Esophagus (tissue), 2 donors: ENCODE data around the gene TNPO3. TPM values are rescaled to one million over a fixed set of nuclear protein-coding genes. Genes with fewer than 3 reads are reported as not detected.

Experiments
- H3K27ac ChIP-seq, 2 donors: one replicate each; pipeline ENCODE4 v1.5.1; 2013; ENCODE audit warnings: low read depth in 2 of 2, mild to moderate bottlenecking in 2 of 2, inconsistent platforms in 1 of 2, low read length in 1 of 2, moderate library complexity in 1 of 2
- H3K27me3 ChIP-seq, 2 donors: one replicate each; pipeline ENCODE4 v1.6.1; 2013; ENCODE audit warnings: low read length in 2 of 2, control low read depth in 1 of 2, mild to moderate bottlenecking in 1 of 2; ENCODE audit not compliant: insufficient read depth in 2 of 2, control insufficient read depth in 1 of 2
- H3K36me3 ChIP-seq, 2 donors: one replicate each; pipeline ENCODE4 v1.6.1; 2013; ENCODE audit warnings: low read length in 1 of 2; ENCODE audit not compliant: control insufficient read depth in 2 of 2, insufficient read depth in 2 of 2
- H3K4me1 ChIP-seq, 2 donors: one replicate each; pipeline ENCODE4 v1.6.1; 2013; ENCODE audit warnings: low read length in 1 of 2; ENCODE audit not compliant: control insufficient read depth in 2 of 2, insufficient read depth in 2 of 2
- H3K4me3 ChIP-seq, 2 donors: one replicate each; pipeline ENCODE4 v1.5.1; 2013; ENCODE audit warnings: low read length in 2 of 2, mild to moderate bottlenecking in 2 of 2, low read depth in 1 of 2, moderate library complexity in 1 of 2
- H3K9me3 ChIP-seq, 2 donors: one replicate each; pipeline ENCODE4 v1.6.1; 2013; ENCODE audit warnings: mild to moderate bottlenecking in 2 of 2, low read depth in 1 of 2, low read length in 1 of 2, moderate library complexity in 1 of 2; ENCODE audit not compliant: control insufficient read depth in 2 of 2, insufficient read depth in 1 of 2
- WGBS, 2 donors: extraction: QIAGEN DNeasy Blood & Tissue Kit; methylation state at CpG; one replicate each; pipeline ENCODE4 v1.1.7; 2013; 5-methylcytosine and 5-hydroxymethylcytosine counted together
- polyA plus RNA-seq, 2 donors: library from polyadenylated mRNA; stranded (reverse); fragments of 200-250 nt; gene quantifications; one replicate each; pipeline ENCODE4 v1.2.3, GENCODE V29; 2013
- donor health status: healthy with polysubstance abuse.
- donor health status: Bipolar disorder and iron deficiency.

TNPO3 gene
- polyA plus RNA-seq, 2 donors = 11.6 to 19.9 TPM

DNA sequence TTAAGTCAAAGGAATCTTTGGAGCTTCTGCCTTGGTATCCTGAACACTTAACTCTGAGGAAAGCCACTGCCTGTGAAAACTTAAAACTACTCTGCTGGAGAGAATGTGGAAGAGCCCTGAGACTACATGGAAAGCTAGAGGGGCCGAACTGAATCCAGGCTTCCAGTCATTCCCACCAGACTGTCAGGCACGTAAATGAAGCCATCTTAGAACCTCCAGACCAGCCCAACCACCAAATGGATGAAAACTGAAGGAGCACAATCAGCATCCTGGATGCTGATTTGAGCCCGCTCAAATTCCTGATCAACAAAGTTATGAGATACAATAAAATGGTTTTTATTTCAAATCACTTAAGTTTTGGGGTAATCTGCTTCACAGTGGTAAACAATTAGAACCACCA is 30.8 kb downstream of the TNPO3 start:
- H3K27me3 ChIP-seq = no peaks in the 10 kb centered on the region
- no peaks in the 10 kb centered on the region for H3K36me3 ChIP-seq
- no peaks in the 10 kb centered on the region for H3K9me3 ChIP-seq
- H3K4me3 ChIP-seq = no peak overlapping the region
- no peaks in the 10 kb centered on the region for H3K4me1 ChIP-seq
- no peak overlapping the region for H3K27ac ChIP-seq
- WGBS, 2 donors = 93 to 98% methylated on average over 3 of the region's 3 CpGs

DNA sequence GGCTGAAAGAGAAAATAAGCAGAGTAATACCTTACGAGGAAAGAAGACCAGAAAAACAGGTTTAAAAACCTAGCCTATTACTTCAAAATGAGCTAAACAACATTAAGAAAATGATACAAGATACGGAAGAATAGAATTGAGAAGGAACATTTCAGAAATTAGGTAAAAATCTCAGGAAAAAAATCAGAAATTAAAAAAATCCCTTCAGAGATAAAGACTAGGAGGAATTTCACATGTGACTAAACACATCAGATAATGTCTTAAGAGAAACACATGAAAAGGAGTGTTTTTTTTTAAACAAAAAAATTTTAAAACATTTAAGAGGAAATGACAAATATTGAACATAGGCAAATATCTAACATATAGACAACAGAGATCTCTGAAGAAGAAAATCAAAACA is 33.3 kb downstream of the TNPO3 start:
- no peak overlapping the region for H3K4me3 ChIP-seq
- H3K27ac ChIP-seq = no peak overlapping the region
- H3K9me3 ChIP-seq = no peaks in the 10 kb centered on the region
- H3K36me3 ChIP-seq = no peaks in the 10 kb centered on the region
- H3K4me1 ChIP-seq = no peaks in the 10 kb centered on the region
- WGBS, 2 donors = 68 to 69% methylated on average over 2 of the region's 2 CpGs
- H3K27me3 ChIP-seq = no peaks in the 10 kb centered on the region

DNA sequence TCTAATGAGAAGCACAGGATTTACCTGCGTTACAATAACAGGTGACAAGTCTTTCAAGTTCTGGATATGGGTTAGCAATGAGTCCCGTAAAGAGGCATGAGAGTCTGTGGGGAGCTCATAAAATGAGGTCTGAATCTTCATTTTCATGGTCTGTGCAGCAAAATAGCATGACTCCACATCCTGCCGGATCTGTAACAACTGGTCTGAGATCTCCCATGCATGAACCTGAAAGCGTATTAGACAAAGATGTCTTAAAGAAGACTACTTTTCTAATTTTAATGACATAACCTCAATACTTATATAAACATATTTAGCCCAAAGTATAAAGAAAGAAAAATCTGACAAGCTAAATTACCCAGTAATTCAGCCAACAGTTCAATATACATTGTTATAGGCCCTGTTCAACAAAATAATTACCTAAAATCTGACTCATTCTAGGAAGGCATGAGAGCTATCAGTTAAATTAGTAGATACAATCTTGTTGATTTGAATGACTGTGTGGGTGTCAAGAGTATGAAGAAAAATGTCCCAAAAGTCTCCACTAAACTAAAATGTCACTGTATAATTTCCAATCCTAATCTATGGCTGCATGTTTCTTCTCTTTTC is 36.9 kb downstream of the TNPO3 start:
- Histone ChIP-seq H3K9me3 (no peaks in the 10 kb centered on the region), H3K27me3 (no peaks in the 10 kb centered on the region), H3K4me3 (no peak overlapping the region), H3K36me3 (peaks cover 4 to 5% of the 10 kb centered on the region in 2 donors), H3K27ac (no peak overlapping the region), H3K4me1 (no peaks in the 10 kb centered on the region)
- 83 to 87% methylated on average over 4 of the region's 4 CpGs for WGBS, 2 donors

DNA sequence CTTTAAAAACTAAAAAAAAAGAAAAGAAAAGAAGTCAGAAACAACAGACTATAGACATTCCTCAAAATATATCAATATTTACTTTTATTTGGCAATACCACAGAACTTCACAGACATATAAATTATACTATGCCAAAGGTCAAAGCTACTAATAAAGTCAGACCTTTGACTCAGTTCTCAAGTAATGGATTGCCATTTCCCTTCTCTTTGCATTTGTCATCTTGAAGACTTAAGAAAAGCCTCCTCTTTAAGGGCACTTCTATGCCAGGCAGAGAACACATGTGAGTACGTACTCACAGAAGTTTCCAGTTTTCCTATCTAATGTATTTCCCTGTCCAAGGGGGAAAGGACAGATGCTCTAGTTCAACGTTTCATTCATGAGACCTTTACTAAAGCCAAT is 37.6 kb downstream of the TNPO3 start:
- Histone ChIP-seq H3K36me3 (peaks cover 4 to 5% of the 10 kb centered on the region in 2 donors), H3K4me3 (no peak overlapping the region), H3K27me3 (no peaks in the 10 kb centered on the region), H3K9me3 (no peaks in the 10 kb centered on the region), H3K4me1 (no peaks in the 10 kb centered on the region), H3K27ac (no peak overlapping the region)
- WGBS, 2 donors = 61 to 64% methylated on average over 2 of the region's 2 CpGs

DNA sequence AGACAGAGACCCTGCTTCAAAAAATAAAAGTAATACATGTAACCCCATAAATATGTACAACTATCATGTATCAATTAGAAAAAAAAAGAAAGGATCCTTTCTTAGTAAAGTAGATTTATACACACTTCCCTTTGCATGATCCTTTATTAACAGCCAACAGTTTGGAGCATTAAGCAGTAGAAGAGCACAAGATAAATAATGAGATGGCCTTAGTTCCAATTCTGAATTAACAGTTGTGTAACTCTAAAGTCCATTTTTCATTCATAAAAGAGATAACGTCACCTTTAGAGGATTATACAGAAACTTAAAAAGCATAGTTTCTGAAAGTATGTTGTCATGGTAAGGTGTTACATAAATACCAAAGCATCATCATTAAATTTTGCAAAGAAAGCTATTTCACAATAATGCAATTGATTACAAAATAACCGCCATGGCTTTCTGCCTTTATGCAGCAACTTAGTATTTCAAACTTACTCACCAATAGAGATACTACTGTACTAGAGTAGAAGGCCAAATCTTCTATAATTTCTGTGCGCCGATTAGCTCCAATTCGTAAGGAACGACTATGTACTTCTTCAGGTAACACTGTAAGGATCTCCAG is 40.3 kb downstream of the TNPO3 start:
- Histone ChIP-seq H3K27me3 (no peaks in the 10 kb centered on the region), H3K9me3 (no peaks in the 10 kb centered on the region), H3K27ac (no peak overlapping the region), H3K4me3 (no peak overlapping the region), H3K4me1 (no peaks in the 10 kb centered on the region), H3K36me3 (peaks cover 4 to 5% of the 10 kb centered on the region in 2 donors)
- WGBS, 2 donors = 95% methylated on average over 6 of the region's 6 CpGs

DNA sequence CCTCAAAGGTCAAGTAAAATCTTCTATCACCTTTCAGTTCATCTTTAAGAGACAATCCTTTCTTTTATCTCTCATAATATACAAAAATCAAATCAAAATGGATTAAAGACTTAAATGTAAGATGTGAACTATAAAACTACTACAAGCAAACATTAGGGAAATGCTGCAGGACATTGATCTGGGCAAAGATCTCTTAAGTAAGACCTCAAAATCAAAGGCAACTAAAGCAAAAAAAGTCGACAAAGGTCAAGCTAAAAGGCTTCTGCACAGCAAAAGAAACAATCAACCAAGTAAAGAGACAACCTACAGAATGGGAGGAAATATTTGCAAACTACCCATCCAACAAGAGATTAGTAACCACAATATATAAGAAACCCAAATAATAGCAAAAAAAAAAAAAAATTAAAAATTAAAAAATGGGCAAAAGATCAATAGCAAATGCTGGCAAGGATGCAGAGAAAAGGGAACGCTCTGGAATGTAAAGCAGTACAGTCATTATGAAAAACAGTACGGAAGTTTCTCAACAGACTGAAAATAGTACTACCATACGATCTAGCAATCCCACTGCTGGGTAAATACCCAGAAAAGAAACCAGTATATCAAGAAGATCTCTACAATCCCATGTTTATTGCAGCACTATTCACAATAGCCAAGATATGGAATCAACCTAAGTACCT is 41.7 kb downstream of the TNPO3 start:
- Histone ChIP-seq H3K4me3 (no peak overlapping the region), H3K27ac (no peak overlapping the region), H3K36me3 (peaks cover 4 to 8% of the 10 kb centered on the region in 2 donors), H3K27me3 (no peaks in the 10 kb centered on the region), H3K4me1 (no peaks in the 10 kb centered on the region), H3K9me3 (no peaks in the 10 kb centered on the region)
- 69 to 81% methylated on average over 4 of the region's 4 CpGs for WGBS, 2 donors

DNA sequence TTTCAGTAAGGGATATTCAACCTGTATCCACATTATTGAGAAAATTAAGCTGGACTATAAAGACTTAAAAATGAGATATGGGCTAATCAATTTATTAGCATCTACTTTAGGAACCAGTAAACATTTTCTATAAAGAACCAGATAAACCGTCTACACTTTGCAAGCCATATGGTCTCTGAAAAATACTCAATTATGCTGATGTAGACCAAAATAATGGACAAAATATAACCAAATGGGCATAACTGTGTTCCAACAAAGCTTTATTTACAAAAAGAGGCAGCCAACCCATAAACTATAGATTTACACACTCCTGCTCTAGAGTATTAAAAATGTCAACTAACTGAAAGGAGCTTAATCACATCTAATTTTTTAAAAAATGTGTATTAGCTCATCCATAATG is 42.3 kb downstream of the TNPO3 start:
- H3K4me1 ChIP-seq = no peaks in the 10 kb centered on the region
- peaks cover 4 to 8% of the 10 kb centered on the region in 2 donors for H3K36me3 ChIP-seq
- no peaks in the 10 kb centered on the region for H3K27me3 ChIP-seq
- 93% methylated on average over 1 of the region's 1 CpG for WGBS, 2 donors
- no peak overlapping the region for H3K27ac ChIP-seq
- H3K9me3 ChIP-seq = no peaks in the 10 kb centered on the region
- H3K4me3 ChIP-seq = no peak overlapping the region

DNA sequence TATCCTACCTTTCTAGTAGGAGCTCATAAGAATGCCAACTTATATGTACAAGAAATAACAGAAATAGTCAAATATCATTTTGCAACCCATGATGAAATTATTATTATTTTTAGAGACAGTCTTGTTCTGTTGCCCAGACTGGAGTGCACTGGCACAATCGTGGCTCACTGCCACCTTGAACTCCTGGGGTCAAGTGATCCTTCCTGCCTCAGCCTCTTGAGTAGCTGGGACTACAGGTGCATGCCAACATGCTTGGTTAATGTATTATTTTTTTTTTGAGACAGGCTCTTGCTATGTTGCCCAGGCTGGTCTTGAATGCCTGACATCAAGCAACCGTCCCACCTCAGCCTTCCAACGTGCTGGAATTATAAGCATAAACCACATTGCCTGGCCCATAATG is 44.8 kb downstream of the TNPO3 start:
- no peak overlapping the region for H3K27ac ChIP-seq
- H3K36me3 ChIP-seq = peaks cover 0 to 9% of the 10 kb centered on the region in 2 donors
- H3K4me3 ChIP-seq = no peak overlapping the region
- H3K9me3 ChIP-seq = no peaks in the 10 kb centered on the region
- no peaks in the 10 kb centered on the region for H3K27me3 ChIP-seq
- WGBS, 2 donors = 77 to 80% methylated on average over 3 of the region's 3 CpGs
- H3K4me1 ChIP-seq = no peaks in the 10 kb centered on the region

DNA sequence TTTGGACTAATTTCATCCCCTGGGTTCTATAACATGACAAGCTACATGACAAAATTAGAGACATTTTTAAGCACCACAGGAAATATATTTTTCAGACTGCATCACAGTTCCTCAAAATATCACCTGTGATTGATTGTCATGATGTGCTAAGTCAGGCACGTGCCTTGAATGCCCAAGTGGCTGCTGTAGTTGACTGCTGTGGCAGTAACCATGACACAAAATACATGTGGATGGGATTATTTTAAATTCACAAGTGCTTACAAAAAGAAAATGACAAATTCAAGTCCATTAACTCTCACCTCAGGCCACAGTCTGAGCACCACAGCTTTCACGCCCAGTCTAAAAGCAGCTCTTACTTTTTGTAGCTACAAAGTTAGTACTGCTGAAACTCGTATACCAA is 45.5 kb downstream of the TNPO3 start:
- Histone ChIP-seq H3K27me3 (no peaks in the 10 kb centered on the region), H3K27ac (no peak overlapping the region), H3K4me3 (no peak overlapping the region), H3K36me3 (peaks cover 0 to 9% of the 10 kb centered on the region in 2 donors), H3K9me3 (no peaks in the 10 kb centered on the region), H3K4me1 (no peaks in the 10 kb centered on the region)
- WGBS, 2 donors = 76 to 81% methylated on average over 3 of the region's 3 CpGs
